ENCODE measurements around the gene STYXL1.

DNA sequence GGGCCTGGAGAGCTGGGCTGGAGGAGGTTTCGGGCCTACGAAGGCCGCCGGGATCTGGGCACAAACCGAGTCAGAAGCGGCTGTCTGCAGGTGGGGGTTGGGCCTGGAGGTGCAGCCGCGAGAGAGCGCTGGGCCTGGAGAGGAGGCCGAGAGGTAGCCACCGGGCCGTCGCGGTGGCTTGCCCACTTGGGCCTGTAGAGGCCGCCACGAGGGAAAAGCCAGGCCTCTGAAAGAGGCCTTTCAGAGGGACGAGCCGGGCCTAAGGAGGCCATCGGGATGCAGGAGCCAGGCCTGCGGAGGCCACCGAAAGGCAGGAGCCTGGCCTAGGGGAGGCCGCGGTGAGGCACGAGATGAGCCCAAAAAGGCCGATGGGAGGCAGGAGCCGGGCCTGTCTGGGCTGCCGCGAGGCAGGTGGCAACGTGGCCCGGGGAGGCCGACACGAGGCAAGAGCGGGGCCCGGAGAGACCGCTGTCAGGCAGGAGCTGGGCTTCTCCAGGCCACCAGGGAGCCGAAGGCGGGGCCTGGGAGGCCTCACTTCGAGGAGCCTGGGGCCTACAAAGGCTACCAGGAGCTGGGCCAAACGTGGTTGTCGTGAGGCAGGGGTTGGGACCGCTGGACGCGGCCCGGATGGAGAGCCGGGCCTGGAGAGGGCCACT, 25.7 kb upstream of the STYXL1 start:
- TF ChIP-seq, protein P1, sequence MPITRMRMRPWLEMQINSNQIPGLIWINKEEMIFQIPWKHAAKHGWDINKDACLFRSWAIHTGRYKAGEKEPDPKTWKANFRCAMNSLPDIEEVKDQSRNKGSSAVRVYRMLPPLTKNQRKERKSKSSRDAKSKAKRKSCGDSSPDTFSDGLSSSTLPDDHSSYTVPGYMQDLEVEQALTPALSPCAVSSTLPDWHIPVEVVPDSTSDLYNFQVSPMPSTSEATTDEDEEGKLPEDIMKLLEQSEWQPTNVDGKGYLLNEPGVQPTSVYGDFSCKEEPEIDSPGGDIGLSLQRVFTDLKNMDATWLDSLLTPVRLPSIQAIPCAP (CRISPR knock-in tag; IDR thresholded peaks at IDR 0.05): no peak
- TF ChIP-seq, protein P2, sequence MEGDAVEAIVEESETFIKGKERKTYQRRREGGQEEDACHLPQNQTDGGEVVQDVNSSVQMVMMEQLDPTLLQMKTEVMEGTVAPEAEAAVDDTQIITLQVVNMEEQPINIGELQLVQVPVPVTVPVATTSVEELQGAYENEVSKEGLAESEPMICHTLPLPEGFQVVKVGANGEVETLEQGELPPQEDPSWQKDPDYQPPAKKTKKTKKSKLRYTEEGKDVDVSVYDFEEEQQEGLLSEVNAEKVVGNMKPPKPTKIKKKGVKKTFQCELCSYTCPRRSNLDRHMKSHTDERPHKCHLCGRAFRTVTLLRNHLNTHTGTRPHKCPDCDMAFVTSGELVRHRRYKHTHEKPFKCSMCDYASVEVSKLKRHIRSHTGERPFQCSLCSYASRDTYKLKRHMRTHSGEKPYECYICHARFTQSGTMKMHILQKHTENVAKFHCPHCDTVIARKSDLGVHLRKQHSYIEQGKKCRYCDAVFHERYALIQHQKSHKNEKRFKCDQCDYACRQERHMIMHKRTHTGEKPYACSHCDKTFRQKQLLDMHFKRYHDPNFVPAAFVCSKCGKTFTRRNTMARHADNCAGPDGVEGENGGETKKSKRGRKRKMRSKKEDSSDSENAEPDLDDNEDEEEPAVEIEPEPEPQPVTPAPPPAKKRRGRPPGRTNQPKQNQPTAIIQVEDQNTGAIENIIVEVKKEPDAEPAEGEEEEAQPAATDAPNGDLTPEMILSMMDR (IDR thresholded peaks at IDR 0.05): no peak

Measured in WTC11 (cell line).